Measurements from ENCODE around the gene ROS1.

- TF ChIP-seq CTCF (IDR thresholded peaks at IDR 0.05) (peak; percentile 54), EZH2phosphoT487 (IDR thresholded peaks at IDR 0.05) (no peak), EZH2 (IDR thresholded peaks at IDR 0.05) (no peak)
Measured at GRCh38 chr6:117352466-117353081, 73.2 kb downstream of the ROS1 start.

Data from neural progenitor cell (in vitro differentiated cells).